HG03025 (cell line): ENCODE results near the gene PHF23.

ENCODE experiments used
- ATAC-seq: cut with Tn5 transposase; IDR thresholded peaks from one replicate; pipeline ENCODE4 v1.9.1; 2021; ENCODE audit warnings: mild to moderate bottlenecking, moderate library complexity; ENCODE audit not compliant: unreplicated experiment, low FRiP score

PHF23 gene

GRCh38 chr17:7221278-7222092 is 17.8 kb downstream of the PHF23 start:
- no peak for ATAC-seq

GRCh38 chr17:7220593-7221277 is 18.5 kb downstream of the PHF23 start:
- no peak for ATAC-seq

DNA sequence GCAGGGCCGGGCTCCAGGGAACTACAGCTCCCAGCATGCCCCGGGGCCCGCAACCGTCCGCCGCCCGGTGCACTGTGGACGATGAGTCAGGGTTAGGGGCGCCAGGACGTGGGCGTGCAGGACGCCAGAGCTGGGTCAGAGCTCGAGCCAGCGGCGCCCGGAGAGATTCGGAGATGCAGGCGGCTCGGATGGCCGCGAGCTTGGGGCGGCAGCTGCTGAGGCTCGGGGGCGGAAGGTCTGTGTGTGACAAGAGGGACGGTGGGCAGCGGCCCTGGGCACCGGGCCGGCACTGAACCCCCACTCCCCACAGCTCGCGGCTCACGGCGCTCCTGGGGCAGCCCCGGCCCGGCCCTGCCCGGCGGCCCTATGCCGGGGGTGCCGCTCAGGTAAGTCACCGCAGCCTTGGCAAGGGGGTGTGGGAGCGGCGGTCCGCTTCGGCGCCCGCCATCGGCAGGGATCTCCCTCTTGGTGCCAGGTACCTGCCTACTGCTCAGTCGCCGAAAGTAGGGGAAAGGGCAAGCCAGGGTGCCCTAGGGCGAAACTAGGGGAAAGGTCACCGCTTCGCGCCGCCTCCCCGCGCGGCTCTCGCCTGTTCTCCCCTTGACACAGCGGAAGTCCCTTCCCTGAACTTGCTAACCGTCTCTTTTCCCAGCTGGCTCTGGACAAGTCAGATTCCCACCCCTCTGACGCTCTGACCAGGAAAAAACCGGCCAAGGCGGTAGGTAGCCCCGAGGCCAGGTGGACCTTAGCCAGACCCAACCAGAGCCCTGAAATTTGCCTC is 19.3 kb downstream of the PHF23 start, which contains the start of the genes ACADVL and DLG4:
ACADVL (plus strand) TSS at position 127 of the 781 bp plus-strand sequence; CDS start at position 174, 47 bp downstream.
DLG4 (minus strand) TSS at position 25 of the 781 bp plus-strand sequence.
- ATAC-seq, result peak; percentile 47

- no peak for ATAC-seq
Measured at GRCh38 chr17:7219229-7219811, 19.9 kb downstream of the PHF23 start.

DNA sequence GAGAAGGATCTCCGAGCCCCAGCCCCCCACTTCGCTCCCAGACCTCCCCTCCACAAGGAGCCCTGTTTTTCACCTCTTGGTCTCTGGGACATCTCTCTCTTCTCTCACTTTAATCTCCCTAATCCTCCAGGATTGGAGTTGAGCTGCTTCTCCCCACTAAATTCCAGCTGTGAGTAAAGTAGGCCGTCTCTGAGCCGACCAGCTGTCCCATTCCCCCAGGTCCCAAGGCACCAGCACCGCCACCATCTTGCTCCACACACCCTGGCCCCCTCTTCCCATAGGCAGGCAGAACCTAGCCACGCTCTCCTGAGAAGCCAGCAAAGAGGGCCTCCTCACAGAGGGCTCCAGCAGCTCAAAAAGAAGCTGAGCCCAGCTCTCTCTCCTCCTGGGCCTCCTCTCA is 20.5 kb downstream of the PHF23 start:
- ATAC-seq, result no peak

DNA sequence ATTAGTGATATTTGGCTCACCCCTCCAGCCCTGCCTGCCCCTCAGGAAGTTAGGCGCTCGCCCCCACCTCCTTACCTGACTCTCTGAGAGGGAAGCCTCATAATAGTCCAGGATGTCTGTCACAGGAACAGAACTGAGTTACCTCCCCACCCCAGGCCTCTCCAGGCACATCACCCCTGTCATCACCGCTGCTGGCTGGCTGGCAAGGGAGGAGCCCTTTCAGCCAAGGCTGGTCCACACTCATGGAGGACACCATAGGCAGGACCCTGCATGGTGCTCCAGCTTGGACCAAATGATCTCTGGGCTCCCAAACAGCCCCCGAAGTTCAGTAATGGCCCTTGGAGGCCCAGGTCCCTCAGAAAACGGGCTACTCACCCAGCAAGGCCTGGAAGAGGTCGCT is 21.1 kb downstream of the PHF23 start:
- ATAC-seq, result no peak

DNA sequence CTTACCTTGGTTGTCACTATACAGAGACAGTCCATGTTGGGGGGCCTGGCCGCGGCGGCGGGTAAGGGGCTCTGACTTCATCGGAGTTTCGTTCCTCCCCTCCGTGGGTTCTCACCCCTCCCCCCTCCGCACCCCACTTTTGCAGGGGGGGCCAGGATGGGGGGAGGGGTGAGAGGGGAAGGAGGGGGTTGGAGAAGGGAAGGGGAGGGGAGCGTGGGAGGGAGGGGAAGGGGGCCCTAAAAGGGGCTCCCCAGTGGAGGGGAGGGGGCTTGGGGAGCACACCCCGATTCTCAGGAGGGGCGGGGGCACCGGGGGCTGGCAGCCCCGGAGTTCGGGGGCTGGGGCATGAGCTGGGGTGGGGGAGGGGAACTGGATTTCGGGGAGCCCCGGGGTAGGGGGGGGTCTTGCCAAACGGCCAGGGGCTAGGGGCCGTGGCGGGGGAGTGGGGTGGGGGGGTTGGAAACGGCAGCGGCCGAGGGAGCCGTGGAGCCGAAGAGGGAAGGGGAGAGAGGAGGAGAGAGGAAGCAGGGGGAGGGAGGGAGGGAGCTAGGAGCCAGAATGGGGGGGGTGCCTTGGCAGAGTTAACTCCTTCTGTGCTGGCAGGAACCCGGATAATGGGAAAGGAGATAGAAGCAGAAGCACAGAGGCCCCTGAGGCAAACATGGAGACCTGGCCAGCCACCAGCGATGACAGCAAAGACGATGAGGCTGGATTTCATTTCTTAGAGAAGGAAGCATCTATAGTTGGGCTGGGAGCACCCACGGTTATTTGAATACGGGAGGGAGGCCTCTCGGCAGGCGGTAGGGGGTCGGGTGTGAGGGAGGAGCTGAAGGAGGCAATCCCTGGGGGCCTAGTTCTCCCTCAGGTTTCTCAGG is 21.9 kb downstream of the PHF23 start:
- ATAC-seq, result no peak

- no peak for ATAC-seq
Measured at GRCh38 chr17:7216242-7217112, 22.8 kb downstream of the PHF23 start.

DNA sequence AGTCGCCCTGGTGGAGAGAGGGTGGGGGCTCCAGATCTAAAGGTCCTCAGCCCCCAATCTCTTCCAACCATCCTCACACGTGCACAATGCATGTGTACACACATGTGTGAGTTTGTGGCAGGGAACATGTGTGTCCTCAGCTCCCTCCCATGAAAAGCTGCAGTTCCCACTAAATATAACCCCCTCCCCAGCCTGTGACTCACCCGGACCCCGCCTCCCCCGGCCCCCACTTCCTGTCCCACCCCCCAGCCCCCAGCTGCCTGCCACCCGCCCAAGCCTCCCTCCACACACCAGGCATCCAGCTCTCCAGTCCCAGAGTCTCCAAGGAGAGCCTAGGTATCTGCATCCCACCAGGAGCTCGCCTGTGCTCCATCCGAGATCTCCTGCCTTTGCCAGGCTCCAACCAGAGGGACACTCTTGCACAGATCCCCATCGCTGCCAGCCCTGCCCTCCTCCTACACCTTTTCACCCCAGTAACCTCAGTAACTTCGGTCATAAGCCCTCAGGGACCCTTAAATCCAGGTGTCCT is 23.5 kb downstream of the PHF23 start:
- ATAC-seq, result no peak

DNA sequence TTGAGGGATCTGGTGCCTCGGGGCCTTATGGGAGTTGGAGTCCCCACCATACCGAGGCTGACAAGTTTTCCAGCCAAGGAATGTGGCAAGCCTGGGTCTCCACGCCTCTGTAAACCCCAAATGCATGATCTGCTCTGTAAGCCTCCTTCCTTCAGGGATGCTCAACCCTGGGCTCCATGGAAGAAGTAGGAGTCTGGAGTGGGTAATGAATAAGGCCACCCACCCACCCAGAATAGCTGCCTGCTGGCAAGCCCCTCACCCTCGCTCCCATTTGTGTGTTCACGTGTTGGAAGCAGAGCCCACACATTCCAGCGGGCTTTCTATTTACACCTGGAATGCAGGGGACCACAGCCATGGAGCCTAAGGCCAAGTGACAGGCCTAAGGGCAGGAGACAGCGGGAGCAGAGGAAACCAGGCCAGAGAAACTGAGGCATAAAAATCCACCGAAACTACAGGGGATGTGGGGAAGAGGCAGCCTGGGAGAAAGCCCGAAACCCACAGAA is 24.1 kb downstream of the PHF23 start:
- no peak for ATAC-seq

DNA sequence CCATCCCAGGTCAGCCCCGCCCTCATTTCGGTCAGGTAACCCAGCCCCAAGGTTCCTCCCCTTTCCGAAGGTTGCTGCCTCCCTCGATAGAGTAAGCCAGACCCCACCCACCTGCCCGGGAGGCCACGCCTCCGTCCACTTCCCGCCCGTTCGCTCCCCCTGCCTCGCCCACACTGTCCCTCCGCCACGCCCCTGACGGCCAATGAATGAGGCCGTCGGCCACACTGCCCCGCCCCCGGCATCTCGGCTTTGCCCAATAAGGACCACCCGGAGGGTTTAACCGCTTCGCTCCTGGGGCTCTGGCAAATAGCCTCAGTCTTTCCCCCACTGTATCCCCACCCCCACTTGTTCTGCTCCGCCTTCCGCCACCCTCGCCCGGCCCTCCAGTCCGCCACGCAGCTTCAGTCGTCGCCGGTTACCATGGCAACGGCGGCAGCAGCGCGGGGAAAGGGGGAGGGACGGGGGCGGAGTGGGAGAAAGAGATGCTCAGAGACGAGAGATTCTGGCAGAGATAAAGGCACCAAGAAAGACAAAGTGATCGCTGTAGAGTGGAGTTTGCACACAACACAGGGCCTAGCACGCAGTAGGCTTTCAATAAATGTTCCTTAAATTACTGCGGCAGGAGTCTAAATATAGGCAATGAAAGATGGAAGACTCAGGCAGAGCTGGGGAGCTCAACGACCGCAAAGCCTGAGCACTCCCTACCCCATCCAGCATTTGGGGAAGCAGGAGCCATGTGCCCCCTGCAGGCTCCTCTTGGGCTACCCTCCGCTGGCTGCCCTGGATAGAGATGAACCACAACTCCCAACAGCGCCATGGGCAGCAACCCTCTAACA is 24.7 kb downstream of the PHF23 start:
- peak; percentile 52 for ATAC-seq

DNA sequence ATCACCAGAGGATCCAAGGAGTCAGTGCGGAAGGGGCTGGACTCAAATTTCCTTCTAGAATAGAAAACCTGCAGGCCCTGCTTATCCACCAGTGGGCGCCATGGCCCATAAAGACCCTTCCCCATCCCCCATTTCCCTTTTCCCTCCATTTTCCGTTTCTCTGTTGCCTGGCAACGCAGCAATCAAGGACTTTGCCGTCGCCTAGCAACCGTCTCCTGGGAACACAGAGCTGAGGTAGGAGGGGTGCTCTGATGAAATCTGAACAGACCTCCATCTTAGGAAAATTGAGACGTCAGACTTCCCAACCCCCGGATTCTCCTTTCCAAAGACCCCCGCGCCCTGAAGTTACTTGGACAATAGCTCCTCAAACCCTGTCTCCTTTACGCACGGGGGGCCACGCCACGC is 25.4 kb downstream of the PHF23 start:
- ATAC-seq, result peak; percentile 5

DNA sequence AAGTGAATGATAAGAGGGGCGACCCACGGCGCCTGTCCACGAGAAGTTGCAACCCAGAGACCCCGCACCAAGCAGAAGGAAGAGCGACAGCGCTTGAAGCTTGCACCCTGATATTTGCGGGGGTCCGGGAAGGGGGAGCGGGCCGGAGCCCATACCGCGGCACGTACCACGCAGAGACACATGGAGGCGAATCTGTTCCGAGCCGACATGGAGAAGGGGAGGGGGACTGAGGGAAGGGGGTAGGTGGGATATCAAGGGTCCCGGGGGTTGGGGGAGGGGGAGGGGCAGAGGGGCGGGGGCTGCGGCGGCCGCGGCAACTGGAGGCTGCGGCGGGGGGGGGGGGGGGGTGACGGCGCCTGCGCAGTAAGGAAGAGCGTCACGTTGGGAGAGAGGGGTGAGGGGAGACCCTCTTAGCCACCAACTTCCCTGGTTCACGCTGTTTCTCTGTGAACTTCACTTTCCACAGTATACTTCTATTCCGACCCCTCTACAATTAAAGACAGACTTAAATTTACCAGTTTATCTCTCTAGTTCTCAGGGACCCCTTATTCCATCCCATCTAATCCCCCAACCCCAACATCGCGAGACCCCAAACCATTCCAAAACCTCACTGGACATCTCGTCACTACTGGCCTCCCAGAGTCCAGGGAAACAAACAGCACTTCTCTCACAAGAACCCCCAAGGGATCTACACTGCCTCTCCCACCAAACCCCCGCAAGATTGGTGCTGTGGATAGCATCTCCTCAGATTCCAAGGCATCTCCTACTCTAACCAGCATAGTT is 27.6 kb downstream of the PHF23 start:
- no peak for ATAC-seq

GRCh38 chr17:7208754-7209460 is 30.4 kb downstream of the PHF23 start:
- no peak for ATAC-seq

GRCh38 chr17:7208027-7208571 is 31.2 kb downstream of the PHF23 start:
- ATAC-seq, result no peak
